Mucosa of stomach (tissue), 1 donor: Measurements from ENCODE around the gene ZNF512.

Source experiments
- H3K27me3 ChIP-seq: one replicate; pipeline ENCODE4 v1.7.0; 2013; ENCODE audit warnings: mild to moderate bottlenecking, low read length; ENCODE audit not compliant: control insufficient read depth, insufficient read depth
- H3K36me3 ChIP-seq: one replicate; pipeline ENCODE4 v1.7.0; 2013; ENCODE audit warnings: low read length; ENCODE audit not compliant: control insufficient read depth, insufficient read depth
- H3K4me1 ChIP-seq: one replicate; pipeline ENCODE4 v1.7.0; 2013; ENCODE audit warnings: mild to moderate bottlenecking, low read length; ENCODE audit not compliant: control insufficient read depth, insufficient read depth
- H3K4me3 ChIP-seq: one replicate; pipeline ENCODE4 v1.7.0; 2013; ENCODE audit warnings: low read length
- H3K9ac ChIP-seq: one replicate; pipeline ENCODE4 v1.7.0; 2013; ENCODE audit warnings: mild to moderate bottlenecking, low read length, moderate library complexity
- H3K9me3 ChIP-seq: one replicate; pipeline ENCODE4 v1.7.0; 2013; ENCODE audit warnings: mild to moderate bottlenecking, low read length, moderate library complexity; ENCODE audit not compliant: control insufficient read depth
- donor health status: Pancreatic carcinoma.

Gene ZNF512

DNA sequence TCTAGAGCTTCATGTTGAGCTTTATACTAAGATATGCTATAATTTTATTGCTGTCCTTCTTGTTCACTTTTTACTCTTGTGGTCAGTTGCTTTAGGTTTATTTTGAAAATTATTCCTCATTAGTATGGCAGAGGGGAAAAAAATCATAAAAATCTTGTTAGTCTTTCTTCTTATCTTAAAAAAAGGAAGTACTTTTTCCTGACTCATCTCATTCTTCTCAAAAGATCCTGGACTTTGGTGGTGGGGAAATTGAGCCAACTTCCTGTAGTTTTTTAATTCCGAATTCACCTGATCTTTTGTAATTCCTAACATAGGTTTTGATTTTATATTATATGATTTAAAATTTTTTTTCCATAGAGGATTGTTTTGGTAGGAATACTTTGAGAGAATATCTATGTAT lies 84.6 kb downstream of the ZNF512 start:
- Histone ChIP-seq H3K9me3 (no peaks in the 10 kb centered on the region), H3K4me3 (no peak overlapping the region), H3K36me3 (no peaks in the 10 kb centered on the region), H3K9ac (no peak overlapping the region), H3K4me1 (peaks cover 9% of the 10 kb centered on the region), H3K27me3 (no peaks in the 10 kb centered on the region)

DNA sequence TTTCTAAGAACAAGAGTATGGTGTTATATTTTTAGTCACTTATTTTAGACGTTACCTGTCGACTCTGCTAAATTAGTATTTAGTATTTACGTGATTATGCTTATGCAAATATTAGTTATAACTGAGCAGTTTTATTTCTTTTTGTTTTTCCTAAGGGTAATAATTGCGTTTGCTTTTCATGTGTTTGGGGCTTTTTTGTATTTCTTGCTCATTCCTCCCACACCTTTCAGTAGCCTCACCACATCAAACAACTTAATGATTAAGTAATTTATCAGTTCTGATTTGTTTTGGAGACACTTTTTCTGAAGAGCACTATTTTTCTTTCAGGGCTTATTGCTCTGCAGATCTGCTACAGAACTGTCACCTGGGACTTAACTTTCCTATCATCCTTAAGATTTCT lies 88.4 kb downstream of the ZNF512 start:
- Histone ChIP-seq H3K4me1 (no peaks in the 10 kb centered on the region), H3K27me3 (no peaks in the 10 kb centered on the region), H3K36me3 (no peaks in the 10 kb centered on the region), H3K9ac (no peak overlapping the region), H3K4me3 (no peak overlapping the region), H3K9me3 (no peaks in the 10 kb centered on the region)
